Body of pancreas (tissue), 4 donors: Measurements from ENCODE around the gene DPYD.

Experiments used
- POLR2A ChIP-seq, 3 donors: fragments of 450-650 bp; IDR thresholded peaks; one replicate each; pipeline ENCODE4 v1.6.1; 2016; ENCODE audit warnings: antibody characterized with exemption in 3 of 3, mild to moderate bottlenecking in 2 of 3
- TF ChIP-seq, protein P1 (sequence below), 7 experiments: fragments of 450-650 bp in 4 of 7; fragments of 200-600 bp in 3 of 7; sonication (generic) in 3 of 7; IDR thresholded peaks; one replicate each; pipeline ENCODE4 v1.5.1; 2016 to 2019; ENCODE audit warnings: antibody characterized with exemption in 7 of 7

DNA sequence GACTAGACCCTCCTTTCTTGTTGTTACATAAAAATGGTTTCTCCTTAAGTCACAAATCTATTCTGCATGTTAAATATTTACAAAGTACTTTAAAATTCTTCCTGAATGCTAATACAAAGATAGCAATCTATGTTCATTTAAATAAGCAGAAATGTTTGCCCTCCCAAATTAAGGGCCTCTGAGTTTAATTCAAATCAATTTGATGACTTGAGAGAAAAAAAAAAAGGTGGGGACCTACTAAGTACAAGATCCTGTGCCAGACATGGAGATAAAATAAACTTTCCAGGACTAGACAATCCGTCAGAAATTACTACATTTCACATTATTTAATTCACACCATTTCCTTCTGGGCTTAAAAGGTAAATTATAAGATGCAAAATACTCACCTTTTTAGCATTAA, 548.3 kb downstream of the DPYD start:
- TF ChIP-seq, protein P1, sequence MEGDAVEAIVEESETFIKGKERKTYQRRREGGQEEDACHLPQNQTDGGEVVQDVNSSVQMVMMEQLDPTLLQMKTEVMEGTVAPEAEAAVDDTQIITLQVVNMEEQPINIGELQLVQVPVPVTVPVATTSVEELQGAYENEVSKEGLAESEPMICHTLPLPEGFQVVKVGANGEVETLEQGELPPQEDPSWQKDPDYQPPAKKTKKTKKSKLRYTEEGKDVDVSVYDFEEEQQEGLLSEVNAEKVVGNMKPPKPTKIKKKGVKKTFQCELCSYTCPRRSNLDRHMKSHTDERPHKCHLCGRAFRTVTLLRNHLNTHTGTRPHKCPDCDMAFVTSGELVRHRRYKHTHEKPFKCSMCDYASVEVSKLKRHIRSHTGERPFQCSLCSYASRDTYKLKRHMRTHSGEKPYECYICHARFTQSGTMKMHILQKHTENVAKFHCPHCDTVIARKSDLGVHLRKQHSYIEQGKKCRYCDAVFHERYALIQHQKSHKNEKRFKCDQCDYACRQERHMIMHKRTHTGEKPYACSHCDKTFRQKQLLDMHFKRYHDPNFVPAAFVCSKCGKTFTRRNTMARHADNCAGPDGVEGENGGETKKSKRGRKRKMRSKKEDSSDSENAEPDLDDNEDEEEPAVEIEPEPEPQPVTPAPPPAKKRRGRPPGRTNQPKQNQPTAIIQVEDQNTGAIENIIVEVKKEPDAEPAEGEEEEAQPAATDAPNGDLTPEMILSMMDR (IDR thresholded peaks at IDR 0.05): no peak
- TF ChIP-seq POLR2A (IDR thresholded peaks at IDR 0.05): no peak
